IMR-90 (cell line): ENCODE data around the gene TRUB2. TPM values are rescaled to one million over a fixed set of nuclear protein-coding genes. Genes with fewer than 3 reads are reported as not detected.

Source experiments
- ATAC-seq: fragments of 200-7000 bp; cut with Tn5 transposase; 2 replicates; pipeline ENCODE4 v1.9.1; 2020; ENCODE audit warnings: low read depth, mild to moderate bottlenecking, moderate library complexity
- BruUV-seq: library from RNA; stranded (reverse); fragments of 400-500 nt; replicated peaks from 2 replicates; lab custom pipeline; 2021; lab: Mats Ljungman, UMichigan
- CTCF ChIA-PET: fragments of 300-600 bp; formaldehyde crosslinking; extraction: SDS; loops from one replicate; lab custom pipeline; 2021; ENCODE audit warnings: antibody characterized with exemption; lab: Yijun Ruan, JAX
- POLR2A ChIA-PET: fragments of 300-600 bp; sonication (Branson Sonifier 250); formaldehyde crosslinking; loops from one replicate; lab custom pipeline; 2022; ENCODE audit warnings: antibody characterized with exemption; ENCODE audit not compliant: unreplicated experiment; lab: Charles Lee
- DNase-seq: peaks from one replicate; pipeline ENCODE4 v3.0.0; 2013
- H2AFZ ChIP-seq: replicated peaks from 2 replicates; pipeline ENCODE3; 2013; ENCODE audit warnings: low read length, mild to moderate bottlenecking; ENCODE audit not compliant: poor library complexity
- H2AK5ac ChIP-seq: 2 replicates; pipeline ENCODE4 v1.6.1; 2013; ENCODE audit warnings: low read depth, low read length, inconsistent platforms
- H2AK9ac ChIP-seq: replicated peaks from 2 replicates; pipeline ENCODE3; 2013; ENCODE audit warnings: mild to moderate bottlenecking, low read depth, low read length, moderate library complexity; ENCODE audit not compliant: poor library complexity
- H2BK120ac ChIP-seq: 2 replicates; pipeline ENCODE4 v1.6.1; 2013; ENCODE audit warnings: low read depth, low read length, inconsistent platforms
- H2BK15ac ChIP-seq: 3 replicates; pipeline ENCODE4 v1.6.1; 2013; ENCODE audit warnings: low read depth, low read length, inconsistent platforms
- H2BK20ac ChIP-seq: 2 replicates; pipeline ENCODE4 v1.6.1; 2013; ENCODE audit warnings: low read depth, mild to moderate bottlenecking, inconsistent platforms, low read length, moderate library complexity
- H2BK5ac ChIP-seq: 2 replicates; pipeline ENCODE4 v1.6.1; 2013; ENCODE audit warnings: mild to moderate bottlenecking, low read depth, low read length, inconsistent platforms; ENCODE audit not compliant: poor library complexity, severe bottlenecking
- H3K14ac ChIP-seq: replicated peaks from 2 replicates; pipeline ENCODE4 v1.6.1; 2013; ENCODE audit warnings: low read depth, low read length, inconsistent platforms
- H3K18ac ChIP-seq: 2 replicates; pipeline ENCODE4 v1.6.1; 2013; ENCODE audit warnings: low read depth, low read length, control low read depth
- H3K23ac ChIP-seq: 2 replicates; pipeline ENCODE4 v1.6.1; 2013; ENCODE audit warnings: low read depth, low read length, inconsistent platforms
- H3K27ac ChIP-seq: 2 replicates; pipeline ENCODE4 v1.5.1; 2013; ENCODE audit warnings: mild to moderate bottlenecking, control low read depth, low read length; ENCODE audit not compliant: insufficient read depth
- H3K27me3 ChIP-seq: 2 replicates; pipeline ENCODE4 v1.6.1; 2013; ENCODE audit warnings: low read length; ENCODE audit not compliant: control insufficient read depth, insufficient read depth
- H3K36me3 ChIP-seq: 2 replicates; pipeline ENCODE4 v1.6.1; 2013; ENCODE audit warnings: low read length, mixed read lengths; ENCODE audit not compliant: control insufficient read depth, insufficient read depth
- H3K4ac ChIP-seq: 2 replicates; pipeline ENCODE4 v1.6.1; 2013; ENCODE audit warnings: low read depth, low read length, inconsistent platforms
- H3K4me1 ChIP-seq: 2 replicates; pipeline ENCODE4 v1.6.1; 2013; ENCODE audit warnings: low read length, mixed read lengths; ENCODE audit not compliant: control insufficient read depth, insufficient read depth
- H3K4me2 ChIP-seq: 2 replicates; pipeline ENCODE4 v1.6.1; 2013; ENCODE audit warnings: low read depth, mild to moderate bottlenecking, control low read depth, low read length, moderate library complexity
- H3K4me3 ChIP-seq: 2 replicates; pipeline ENCODE4 v1.5.1; 2013; ENCODE audit warnings: low read depth, mild to moderate bottlenecking, control low read depth, low read length, moderate library complexity; ENCODE audit not compliant: insufficient read depth
- H3K56ac ChIP-seq: 2 replicates; pipeline ENCODE4 v1.6.1; 2013; ENCODE audit warnings: low read length, inconsistent platforms; ENCODE audit not compliant: insufficient read depth; ENCODE audit errors: extremely low read depth
- H3K79me1 ChIP-seq, 2 experiments: 2 replicates each; pipeline ENCODE4 v1.6.1; 2013; ENCODE audit warnings: low read length in 2 of 2, inconsistent platforms in 1 of 2, low read depth in 1 of 2
- H3K9ac ChIP-seq: 2 replicates; pipeline ENCODE4 v1.6.1; 2013; ENCODE audit warnings: low read depth, low read length, control low read depth
- H3K9me1 ChIP-seq: 2 replicates; pipeline ENCODE4 v1.6.1; 2013; ENCODE audit warnings: low read length, inconsistent platforms; ENCODE audit not compliant: insufficient read depth
- H3K9me3 ChIP-seq: 2 replicates; pipeline ENCODE4 v1.6.1; 2013; ENCODE audit warnings: low read length; ENCODE audit not compliant: control insufficient read depth, insufficient read depth
- H4K20me1 ChIP-seq: 2 replicates; pipeline ENCODE4 v1.6.1; 2013; ENCODE audit warnings: low read length, inconsistent platforms; ENCODE audit not compliant: insufficient read depth
- H4K5ac ChIP-seq: 2 replicates; pipeline ENCODE4 v1.6.1; 2013; ENCODE audit warnings: mild to moderate bottlenecking, low read depth, low read length, control low read depth
- H4K8ac ChIP-seq, 2 experiments: 2 replicates each; pipeline ENCODE4 v1.6.1; 2013; ENCODE audit warnings: low read depth in 2 of 2, low read length in 2 of 2, control low read depth in 1 of 2, inconsistent platforms in 1 of 2
- H4K91ac ChIP-seq: 2 replicates; pipeline ENCODE4 v1.6.1; 2013; ENCODE audit warnings: low read depth, low read length, inconsistent platforms; ENCODE audit not compliant: insufficient read depth
- BHLHE40 ChIP-seq: fragments of 150-350 bp; IDR thresholded peaks from 2 replicates; pipeline ENCODE4 v1.6.1; 2016; ENCODE audit warnings: mild to moderate bottlenecking, low read depth, low read length
- CEBPB ChIP-seq: IDR thresholded peaks from 2 replicates; pipeline ENCODE4 v1.6.1; 2012; ENCODE audit warnings: low read depth, low read length, improper control_type of control experiment
- CHD1 ChIP-seq: IDR thresholded peaks from 2 replicates; pipeline ENCODE4 v1.6.1; 2012; ENCODE audit warnings: low read depth, low read length, improper control_type of control experiment
- CTCF ChIP-seq: conservative IDR thresholded peaks from 2 replicates; pipeline ENCODE4 v1.5.1; 2012; ENCODE audit warnings: mild to moderate bottlenecking, low read depth, low read length, improper control_type of control experiment
- ELK1 ChIP-seq: fragments of 150-350 bp; IDR thresholded peaks from 2 replicates; pipeline ENCODE4 v1.6.1; 2016; ENCODE audit warnings: low read depth, mild to moderate bottlenecking, low read length, moderate library complexity, borderline replicate concordance
- FOS ChIP-seq: fragments of 150-350 bp; IDR thresholded peaks from 2 replicates; pipeline ENCODE4 v1.6.1; 2016; ENCODE audit warnings: low read depth, low read length
- MAFK ChIP-seq: IDR thresholded peaks from 2 replicates; pipeline ENCODE4 v1.6.1; 2012; ENCODE audit warnings: low read depth, low read length, improper control_type of control experiment
- MAZ ChIP-seq: IDR thresholded peaks from 2 replicates; pipeline ENCODE4 v1.6.1; 2012; ENCODE audit warnings: low read depth, mild to moderate bottlenecking, low read length, improper control_type of control experiment, moderate library complexity, borderline replicate concordance
- MXI1 ChIP-seq: IDR thresholded peaks from 2 replicates; pipeline ENCODE4 v1.6.1; 2012; ENCODE audit warnings: low read depth, mild to moderate bottlenecking, low read length, moderate library complexity, borderline replicate concordance
- NFE2L2 ChIP-seq: fragments of 150-350 bp; IDR thresholded peaks from 2 replicates; pipeline ENCODE4 v1.6.1; 2016; ENCODE audit warnings: low read depth, mild to moderate bottlenecking, low read length
- POLR2A ChIP-seq: IDR thresholded peaks from 2 replicates; pipeline ENCODE4 v1.6.1; 2012; ENCODE audit warnings: mild to moderate bottlenecking, low read depth, low read length
- RAD21 ChIP-seq: IDR thresholded peaks from 2 replicates; pipeline ENCODE4 v1.6.1; 2012; ENCODE audit warnings: low read length, improper control_type of control experiment
- RCOR1 ChIP-seq: IDR thresholded peaks from 2 replicates; pipeline ENCODE4 v1.6.1; 2012; ENCODE audit warnings: mild to moderate bottlenecking, low read length, improper control_type of control experiment; ENCODE audit not compliant: insufficient replicate concordance
- RFX5 ChIP-seq: IDR thresholded peaks from 2 replicates; pipeline ENCODE4 v1.8.0; 2012; ENCODE audit warnings: low read depth, mild to moderate bottlenecking, low read length, moderate library complexity
- SMC3 ChIP-seq: fragments of 150-350 bp; IDR thresholded peaks from 2 replicates; pipeline ENCODE4 v1.6.1; 2016; ENCODE audit warnings: low read depth, mild to moderate bottlenecking, antibody characterized with exemption, low read length, moderate library complexity
- WGBS, 2 experiments: methylation state at CpG; one replicate each; pipeline versions ENCODE4 v1.1.5 to v1.1.7; 2013; ENCODE audit warnings: missing lambda C conversion rate in 2 of 2; ENCODE audit not compliant: insufficient read length in 1 of 2; ENCODE audit errors: extremely low coverage in 2 of 2; 5-methylcytosine and 5-hydroxymethylcytosine counted together
- dilution Hi-C: fragments of 300-500 bp; cut with HindIII; formaldehyde crosslinking; loops from one replicate; pipeline ENCODE4 v1.14.3; 2018; ENCODE audit warnings: low sequenced_read_pairs; ENCODE audit not compliant: unreplicated experiment
- in situ Hi-C: fragments of 300-500 bp; cut with MboI; formaldehyde crosslinking; loops from 3 replicates; pipeline ENCODE4 v1.14.3; 2019; ENCODE audit warnings: low sequenced_read_pairs, inconsistent platforms, mixed read lengths
- intact Hi-C: fragments of 100-400 bp; cut with micrococcal nuclease; formaldehyde crosslinking; loops from 2 replicates; pipeline ENCODE4 v1.10.0; 2022
- polyA plus RNA-seq, 3 experiments: library from polyadenylated mRNA; depleted of rRNA; stranded (reverse); fragments of >200 nt; gene quantifications; 2 replicates each; pipeline ENCODE4 v1.2.3, GENCODE V29; 2012; ENCODE audit warnings: low replicate concordance in 1 of 3
- total RNA-seq: library from RNA; depleted of rRNA; stranded (reverse); fragments of >200 nt; gene quantifications from 2 replicates; pipeline ENCODE4 v1.2.3, GENCODE V29; 2012
- TF ChIP-seq, protein P1 (sequence below): fragments of 150-350 bp; IDR thresholded peaks from 2 replicates; pipeline ENCODE4 v1.6.1; 2017; ENCODE audit warnings: mild to moderate bottlenecking, antibody characterized with exemption, low read length, low read depth

The TRUB2 gene
- total and polyA plus RNA-seq, 2 of the 4 experiments (the other 2 are of a cell fraction), result 18.0 to 21.3 TPM

GRCh38 chr9:128335161-128335560, 12.9 kb upstream of the TRUB2 start:
- Histone ChIP-seq H3K18ac (no peak overlapping the region), H4K8ac (no peak overlapping the region), H2AFZ (no peak overlapping the region), H4K5ac (no peak overlapping the region), H2BK120ac (no peak overlapping the region), H3K23ac (no peak overlapping the region), H3K27ac (no peak overlapping the region), H3K14ac (no peak overlapping the region), H3K56ac (no peak overlapping the region), H3K27me3 (no peaks in the 10 kb centered on the region), H2AK5ac (no peak overlapping the region), H3K4ac (no peak overlapping the region), H2BK15ac (no peak overlapping the region), H4K20me1 (no peaks in the 10 kb centered on the region), H3K9me1 (peaks cover 8% of the 10 kb centered on the region), H3K9me3 (no peaks in the 10 kb centered on the region), H2BK5ac (no peak overlapping the region), H3K79me1 (peaks cover 0 to 4% of the 10 kb centered on the region in 2 experiments; a peak in 1 of 4 replicates), H3K36me3 (peaks cover 20% of the 10 kb centered on the region), H3K4me1 (peaks cover 3% of the 10 kb centered on the region; the same call in 1 of the 2 replicates), H2BK20ac (no peak overlapping the region), H3K4me3 (no peak overlapping the region), H2AK9ac (no peak overlapping the region), H3K9ac (no peak overlapping the region), H4K91ac (no peak overlapping the region), H3K4me2 (no peak overlapping the region)
- intact Hi-C loops, result no loop called here
- ATAC-seq, result no peak
- 40% methylated on average over 1 of the region's 7 CpGs; no CpG with 5 or more reads in 1 of the 2 experiments for WGBS, 2 experiments
- ChIA-PET POLR2A (no interaction called here), CTCF (no interaction called here)
- DNase-seq, result no peak
- no TSS peak for BruUV-seq
- dilution Hi-C loops, result no loop called here
- no peak for TF ChIP-seq MXI1
- no peak for TF ChIP-seq CEBPB
- no peak for TF ChIP-seq FOS
- no peak for TF ChIP-seq SMC3
- no peak for TF ChIP-seq ELK1
- TF ChIP-seq, protein P1, sequence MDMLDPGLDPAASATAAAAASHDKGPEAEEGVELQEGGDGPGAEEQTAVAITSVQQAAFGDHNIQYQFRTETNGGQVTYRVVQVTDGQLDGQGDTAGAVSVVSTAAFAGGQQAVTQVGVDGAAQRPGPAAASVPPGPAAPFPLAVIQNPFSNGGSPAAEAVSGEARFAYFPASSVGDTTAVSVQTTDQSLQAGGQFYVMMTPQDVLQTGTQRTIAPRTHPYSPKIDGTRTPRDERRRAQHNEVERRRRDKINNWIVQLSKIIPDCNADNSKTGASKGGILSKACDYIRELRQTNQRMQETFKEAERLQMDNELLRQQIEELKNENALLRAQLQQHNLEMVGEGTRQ, result no peak
- no peak for TF ChIP-seq RCOR1
- TF ChIP-seq CHD1, result no peak
- TF ChIP-seq BHLHE40, result no peak
- TF ChIP-seq POLR2A, result no peak
- no peak for TF ChIP-seq MAZ
- TF ChIP-seq RAD21, result no peak
- no peak for TF ChIP-seq NFE2L2
- TF ChIP-seq MAFK, result no peak
- no peak for TF ChIP-seq RFX5
- no peak for TF ChIP-seq CTCF
- in situ Hi-C loops, result no loop called here
